LNCaP clone FGC (cell line): Measurements from ENCODE around the gene HSPA8.
A peak's percentile ranks its signal among the peaks of the same experiment; 100 is the strongest.

Experiments
- DNase-seq: peaks from one replicate; pipeline ENCODE4 v3.0.0-alpha.2; 2011; ENCODE audit warnings: low read depth
- H3K4me3 ChIP-seq: 2 replicates; pipeline ENCODE4 v1.5.1; 2011; ENCODE audit warnings: mild to moderate bottlenecking, low read depth, low read length, control low read depth
- CTCF ChIP-seq: IDR thresholded peaks from 2 replicates; pipeline ENCODE4 v1.5.1; 2012; ENCODE audit warnings: mild to moderate bottlenecking; ENCODE audit not compliant: control insufficient read depth, insufficient read depth; ENCODE audit errors: extremely low read depth

Gene HSPA8

DNA sequence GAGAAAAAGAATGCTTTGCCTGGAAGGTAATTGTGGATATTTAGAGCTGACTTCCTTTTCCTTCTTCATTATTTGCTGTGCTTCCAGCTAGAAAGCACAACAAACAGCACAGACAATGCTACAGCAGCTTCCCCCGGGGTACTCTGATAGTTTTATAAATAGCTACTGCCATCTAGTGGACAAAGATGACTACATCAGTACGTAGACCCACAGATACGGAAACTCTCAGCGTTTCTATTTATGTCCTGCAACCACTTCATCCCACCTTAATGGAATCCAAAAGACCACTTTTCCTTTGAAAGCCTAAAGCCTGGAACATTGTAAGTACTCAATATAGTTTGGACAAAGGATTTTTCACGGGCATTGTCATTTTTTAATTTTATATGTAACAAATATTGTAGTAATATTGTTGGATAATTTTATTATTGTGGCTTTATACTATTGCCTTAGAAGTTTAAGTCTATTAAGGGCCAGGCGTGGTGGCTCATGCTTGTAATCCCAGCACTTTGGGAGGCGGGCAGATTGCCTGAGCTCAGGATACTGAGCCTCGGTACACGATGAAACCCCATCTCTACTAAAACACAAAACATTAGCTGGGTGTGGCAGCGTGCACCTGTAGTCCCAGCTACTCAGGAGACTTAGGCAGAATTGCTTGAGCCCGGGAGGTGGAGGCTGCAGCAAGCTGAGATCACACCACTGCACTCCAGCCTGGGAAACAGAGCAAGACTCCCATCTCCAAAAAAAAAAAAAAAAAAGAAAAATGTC lies 7.5 kb downstream of the HSPA8 start:
- H3K4me3 ChIP-seq: no peak overlapping the region
- DNase-seq: no peak
- peak; percentile 76 for TF ChIP-seq CTCF

DNA sequence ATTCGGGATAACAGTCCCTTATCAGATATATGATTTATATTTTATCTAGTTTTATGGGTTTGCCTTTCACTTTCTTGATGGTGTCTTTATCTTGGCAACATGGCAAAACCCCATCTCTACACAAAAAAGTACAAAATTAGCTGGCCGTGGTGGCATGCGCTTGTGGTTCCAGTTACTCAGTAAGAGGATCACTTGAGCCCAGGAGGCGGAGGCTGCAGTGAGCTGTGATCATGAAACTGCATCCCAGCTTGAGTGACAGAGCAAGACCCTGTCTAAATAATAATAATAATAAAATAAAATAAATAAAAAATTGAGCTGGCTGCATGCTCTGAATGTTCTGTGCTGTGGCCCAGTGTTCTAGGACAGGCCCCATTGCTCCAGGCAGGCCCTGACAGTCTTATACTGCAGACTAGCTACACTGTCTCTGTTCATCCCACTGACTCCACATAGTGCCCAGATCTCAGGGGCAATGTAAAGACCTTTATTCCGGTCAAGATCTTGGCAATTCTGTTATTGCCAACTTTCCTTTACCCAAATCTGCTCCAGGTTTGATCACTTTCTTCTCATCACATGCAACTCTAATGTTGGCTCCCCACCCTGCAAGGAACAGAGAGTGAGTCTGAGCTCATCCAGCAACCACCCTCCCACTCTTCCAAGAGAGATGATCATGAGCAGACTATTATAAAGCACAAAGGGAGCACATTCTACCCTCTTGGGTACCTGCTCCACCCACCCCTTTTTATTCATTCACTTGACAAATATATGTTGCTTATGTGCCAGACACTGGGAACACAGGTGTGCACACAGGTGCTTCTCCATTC lies 8.8 kb downstream of the HSPA8 start:
- 0 out of 2 replicates have a peak, but pooled peaks have one; percentile 2 for TF ChIP-seq CTCF
- DNase-seq: no peak
- H3K4me3 ChIP-seq: no peak overlapping the region

DNA sequence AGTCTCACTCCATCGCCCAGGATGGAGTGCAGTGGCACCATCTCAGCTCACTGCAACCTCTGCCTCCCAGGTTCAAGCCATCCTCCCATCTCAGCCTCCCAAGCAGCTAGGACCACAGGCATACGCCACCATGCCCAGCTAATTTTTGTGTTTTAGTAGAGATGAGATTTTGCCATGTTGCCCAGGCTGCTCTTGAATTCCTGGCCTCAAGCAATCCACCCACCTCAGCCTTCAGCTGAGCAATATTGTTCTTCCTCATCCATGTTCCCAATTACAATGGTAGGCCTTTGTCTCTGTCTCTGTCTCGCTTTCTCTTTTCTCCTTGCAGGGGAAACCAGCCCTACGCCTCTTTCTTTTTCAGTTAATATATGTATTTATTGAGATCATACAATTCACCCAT lies 10.3 kb downstream of the HSPA8 start:
- no peak overlapping the region for H3K4me3 ChIP-seq
- DNase-seq: no peak
- no peak for TF ChIP-seq CTCF

DNA sequence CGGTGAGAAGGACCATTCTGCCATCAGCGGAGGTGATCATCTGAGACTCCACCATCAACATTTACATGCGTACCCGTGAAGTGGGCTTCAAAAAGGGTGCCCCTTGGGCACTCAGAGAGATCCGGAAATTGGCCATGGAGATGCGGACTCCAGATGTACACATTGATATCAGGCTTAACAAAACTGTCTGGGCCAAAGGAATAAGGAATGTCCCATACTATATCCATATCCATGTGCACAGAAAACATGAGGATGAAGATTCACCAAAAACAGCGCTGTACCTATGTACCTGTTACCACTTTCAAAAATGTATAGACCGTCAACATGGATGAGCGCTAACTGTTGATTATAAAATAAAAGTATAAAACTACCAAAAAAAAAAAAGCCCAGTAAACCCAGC lies 10.8 kb downstream of the HSPA8 start:
- no peak overlapping the region for H3K4me3 ChIP-seq
- DNase-seq: no peak
- no peak for TF ChIP-seq CTCF

- H3K4me3 ChIP-seq: no peak overlapping the region
- no peak for TF ChIP-seq CTCF
- no peak for DNase-seq
Measured at GRCh38 chr11:123047947-123048293, 14.0 kb downstream of the HSPA8 start.

- no peak overlapping the region for H3K4me3 ChIP-seq
- no peak for DNase-seq
- no peak for TF ChIP-seq CTCF
Measured at GRCh38 chr11:123047266-123047946, 14.5 kb downstream of the HSPA8 start.
